PC-3 (cell line): ENCODE data around the gene PRR5L. TPM values are rescaled to one million over a fixed set of nuclear protein-coding genes. Genes with fewer than 3 reads are reported as not detected.

Experiments
- ATAC-seq: fragments of 200-7000 bp; cut with Tn5 transposase; 2 replicates; pipeline ENCODE4 v1.9.1; 2020; ENCODE audit warnings: mild to moderate bottlenecking, moderate library complexity
- BruUV-seq: library from RNA; stranded (reverse); fragments of 400-500 nt; replicated peaks from 2 replicates; lab custom pipeline; 2021; lab: Mats Ljungman, UMichigan
- CTCF ChIA-PET: fragments of 300-600 bp; sonication (Branson Sonifier 250); formaldehyde crosslinking; loops from one replicate; lab custom pipeline; 2022; ENCODE audit warnings: antibody characterized with exemption; lab: Charles Lee
- POLR2A ChIA-PET: fragments of 300-600 bp; sonication (Branson Sonifier 250); formaldehyde crosslinking; loops from one replicate; lab custom pipeline; 2022; ENCODE audit warnings: antibody characterized with exemption; ENCODE audit not compliant: unreplicated experiment; lab: Charles Lee
- DNase-seq: peaks from one replicate; pipeline ENCODE4 v3.0.0-alpha.2; 2015
- H2AFZ ChIP-seq: fragments of 300-600 bp; sonication (generic); 2 replicates; pipeline ENCODE4 v1.6.0; 2016; ENCODE audit warnings: antibody characterized with exemption, low read length
- H3F3A ChIP-seq: fragments of 300-600 bp; sonication (generic); one replicate; pipeline ENCODE4 v1.6.0; 2017; ENCODE audit warnings: antibody characterized with exemption, low read length, control low read depth, mild to moderate bottlenecking; ENCODE audit not compliant: unreplicated experiment
- H3K27ac ChIP-seq: fragments of 300-600 bp; sonication (generic); 2 replicates; pipeline ENCODE4 v1.5.1; 2016; ENCODE audit warnings: mild to moderate bottlenecking, low read length
- H3K27me3 ChIP-seq: fragments of 300-600 bp; sonication (generic); 2 replicates; pipeline ENCODE4 v1.6.1; 2016; ENCODE audit warnings: low read length, mixed read lengths
- H3K36me3 ChIP-seq: fragments of 300-600 bp; sonication (generic); 2 replicates; pipeline ENCODE4 v1.6.1; 2016; ENCODE audit warnings: low read depth, mixed run types, low read length, mixed read lengths
- H3K4me1 ChIP-seq: fragments of 300-600 bp; sonication (generic); 2 replicates; pipeline ENCODE4 v1.5.1; 2016; ENCODE audit warnings: low read length; ENCODE audit not compliant: insufficient read depth
- H3K4me2 ChIP-seq: fragments of 300-600 bp; sonication (generic); 2 replicates; pipeline ENCODE4 v1.6.0; 2016; ENCODE audit warnings: low read length
- H3K4me3 ChIP-seq: fragments of 300-600 bp; sonication (generic); 2 replicates; pipeline ENCODE4 v1.5.1; 2016; ENCODE audit warnings: mild to moderate bottlenecking, low read length, mixed read lengths
- H3K79me2 ChIP-seq: fragments of 300-600 bp; sonication (generic); 2 replicates; pipeline ENCODE4 v1.6.1; 2017; ENCODE audit warnings: low read length, mixed read lengths
- H3K9ac ChIP-seq: fragments of 300-600 bp; sonication (generic); 2 replicates; pipeline ENCODE4 v1.6.0; 2016; ENCODE audit warnings: mild to moderate bottlenecking, low read length
- H3K9me2 ChIP-seq: fragments of 300-600 bp; sonication (generic); replicated peaks from 2 replicates; pipeline ENCODE4 v1.6.1; 2016; ENCODE audit warnings: mixed run types, low read length, mixed read lengths
- H3K9me3 ChIP-seq: fragments of 300-600 bp; sonication (generic); 2 replicates; pipeline ENCODE4 v1.6.1; 2016; ENCODE audit warnings: low read length, mixed read lengths
- H4K20me1 ChIP-seq: fragments of 300-600 bp; sonication (generic); 2 replicates; pipeline ENCODE4 v1.6.1; 2016; ENCODE audit warnings: low read length, mixed read lengths
- EZH2 ChIP-seq: fragments of 300-600 bp; sonication (generic); IDR thresholded peaks from one replicate; pipeline ENCODE4 v1.6.1; 2017; ENCODE audit warnings: antibody characterized with exemption, mild to moderate bottlenecking, low read length; ENCODE audit not compliant: unreplicated experiment
- EZH2phosphoT487 ChIP-seq: fragments of 300-600 bp; sonication (generic); IDR thresholded peaks from 2 replicates; pipeline ENCODE4 v1.6.1; 2018; ENCODE audit warnings: mild to moderate bottlenecking, antibody characterized with exemption, low read length, borderline replicate concordance
- intact Hi-C: fragments of 100-400 bp; cut with micrococcal nuclease; formaldehyde crosslinking; loops from 2 replicates; pipeline ENCODE4 v1.9.0; 2023
- total RNA-seq: library from RNA; depleted of rRNA; stranded (reverse); fragments of >200 nt; gene quantifications from 2 replicates; pipeline ENCODE4 v1.2.3, GENCODE V29; 2014; rRNA removed
- TF ChIP-seq, protein P1 (sequence below): fragments of 300-600 bp; sonication (generic); conservative IDR thresholded peaks from 2 replicates; pipeline ENCODE4 v1.5.1; 2017; ENCODE audit warnings: antibody characterized with exemption, low read depth, mild to moderate bottlenecking, low read length

Gene PRR5L
- total RNA-seq, 1 experiment from 2014 or later = 4.7 TPM

DNA sequence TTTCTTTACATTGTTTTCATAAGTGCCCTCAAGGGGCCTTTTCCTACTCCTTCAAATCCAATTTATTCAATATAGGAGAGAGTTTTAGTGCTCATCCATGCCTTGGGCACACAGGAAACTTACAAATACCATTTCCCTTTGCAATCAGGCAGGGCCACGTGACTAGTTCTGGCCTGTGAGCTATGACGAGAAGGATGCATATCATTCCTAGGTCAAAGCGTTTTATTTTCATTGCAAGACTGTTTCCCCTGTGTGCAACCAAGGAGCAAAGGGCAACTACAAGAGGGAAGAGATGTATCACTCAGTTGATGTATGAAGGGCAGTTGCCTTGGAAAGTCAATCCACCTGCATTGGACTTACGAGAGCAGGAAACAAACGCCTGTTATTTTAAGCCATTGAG lies 215.9 kb downstream of the PRR5L start:
- peaks cover 21% of the 10 kb centered on the region for H3K79me2 ChIP-seq
- DNase-seq (no peak), ATAC-seq (no peak)
- ChIA-PET POLR2A (no interaction called here), CTCF (no interaction called here)
- peaks cover 11% of the 10 kb centered on the region; the same call in 1 of the 2 replicates for H3K4me1 ChIP-seq
- H3K9ac ChIP-seq = no peak overlapping the region
- no TSS peak for BruUV-seq
- intact Hi-C loops = no loop called here
- no peaks in the 10 kb centered on the region for H3K27me3 ChIP-seq
- no peak overlapping the region for H3K4me3 ChIP-seq
- no peaks in the 10 kb centered on the region for H3K36me3 ChIP-seq
- no peaks in the 10 kb centered on the region for H3F3A ChIP-seq
- H3K9me3 ChIP-seq = no peaks in the 10 kb centered on the region
- TF ChIP-seq, protein P1, sequence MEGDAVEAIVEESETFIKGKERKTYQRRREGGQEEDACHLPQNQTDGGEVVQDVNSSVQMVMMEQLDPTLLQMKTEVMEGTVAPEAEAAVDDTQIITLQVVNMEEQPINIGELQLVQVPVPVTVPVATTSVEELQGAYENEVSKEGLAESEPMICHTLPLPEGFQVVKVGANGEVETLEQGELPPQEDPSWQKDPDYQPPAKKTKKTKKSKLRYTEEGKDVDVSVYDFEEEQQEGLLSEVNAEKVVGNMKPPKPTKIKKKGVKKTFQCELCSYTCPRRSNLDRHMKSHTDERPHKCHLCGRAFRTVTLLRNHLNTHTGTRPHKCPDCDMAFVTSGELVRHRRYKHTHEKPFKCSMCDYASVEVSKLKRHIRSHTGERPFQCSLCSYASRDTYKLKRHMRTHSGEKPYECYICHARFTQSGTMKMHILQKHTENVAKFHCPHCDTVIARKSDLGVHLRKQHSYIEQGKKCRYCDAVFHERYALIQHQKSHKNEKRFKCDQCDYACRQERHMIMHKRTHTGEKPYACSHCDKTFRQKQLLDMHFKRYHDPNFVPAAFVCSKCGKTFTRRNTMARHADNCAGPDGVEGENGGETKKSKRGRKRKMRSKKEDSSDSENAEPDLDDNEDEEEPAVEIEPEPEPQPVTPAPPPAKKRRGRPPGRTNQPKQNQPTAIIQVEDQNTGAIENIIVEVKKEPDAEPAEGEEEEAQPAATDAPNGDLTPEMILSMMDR = no peak
- TF ChIP-seq EZH2 (no peak), EZH2phosphoT487 (no peak)
- H2AFZ ChIP-seq = no peak overlapping the region
- H3K27ac ChIP-seq = no peak overlapping the region
- H3K9me2 ChIP-seq = no peaks in the 10 kb centered on the region
- H3K4me2 ChIP-seq = no peak overlapping the region
- H4K20me1 ChIP-seq = peaks cover 19% of the 10 kb centered on the region; the same call in 1 of the 2 replicates

DNA sequence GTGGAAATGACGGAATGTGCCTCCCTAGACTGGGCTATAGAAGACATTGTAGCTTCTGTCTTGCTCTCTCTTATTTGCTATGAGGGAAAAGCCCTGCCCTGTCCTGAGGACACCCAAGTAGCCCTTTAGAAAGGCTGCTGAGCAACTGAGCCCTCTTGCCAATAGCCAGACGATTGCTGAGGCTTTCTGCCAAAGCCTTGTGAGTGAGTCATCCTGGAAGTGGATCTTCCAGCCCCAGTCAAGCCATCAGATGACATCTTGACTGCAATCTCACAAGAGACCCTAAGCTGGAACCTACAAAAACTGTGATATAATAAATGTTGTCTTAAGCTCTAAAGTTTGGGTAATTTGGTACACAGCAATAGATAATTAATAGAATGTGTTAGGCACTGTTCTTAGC lies 217.9 kb downstream of the PRR5L start:
- no peak for DNase-seq
- no peak for ATAC-seq
- BruUV-seq = no TSS peak
- TF ChIP-seq, protein P1 = no peak
- no peak for TF ChIP-seq EZH2
- TF ChIP-seq EZH2phosphoT487 = no peak
- H3K9me3 ChIP-seq = no peaks in the 10 kb centered on the region
- H4K20me1 ChIP-seq = peaks cover 8% of the 10 kb centered on the region; the same call in 1 of the 2 replicates
- no peak overlapping the region for H3K4me3 ChIP-seq
- no peaks in the 10 kb centered on the region for H3K36me3 ChIP-seq
- ChIA-PET POLR2A (no interaction called here), CTCF (no interaction called here)
- H3K9ac ChIP-seq = no peak overlapping the region
- H2AFZ ChIP-seq = no peak overlapping the region
- no peaks in the 10 kb centered on the region for H3K9me2 ChIP-seq
- H3K27me3 ChIP-seq = no peaks in the 10 kb centered on the region
- H3K79me2 ChIP-seq = peaks cover 8% of the 10 kb centered on the region
- H3K4me2 ChIP-seq = no peak overlapping the region
- no peaks in the 10 kb centered on the region for H3F3A ChIP-seq
- H3K27ac ChIP-seq = no peak overlapping the region
- H3K4me1 ChIP-seq = peaks cover 4% of the 10 kb centered on the region; the same call in 1 of the 2 replicates
- intact Hi-C loops = no loop called here

Other genes starting within 250 kb of the PRR5L start
- gene COMMD9, start 6.9 kb upstream of the PRR5L start, total RNA-seq = 54.8 and 70.8 TPM in 2 replicates
- 4.0 and 4.1 TPM in 2 replicates for gene TRAF6, start 214.0 kb downstream of the PRR5L start, total RNA-seq